GM19468 (cell line): ENCODE results near the gene CHST6.
"Not testable (repeated sequence)": the region's sequence is repeated elsewhere in the genome, so short reads cannot be mapped to it uniquely, and the experiment has no call there.

ENCODE experiments used
- ATAC-seq: cut with Tn5 transposase; IDR thresholded peaks from one replicate; pipeline ENCODE4 v1.9.1; 2021; ENCODE audit warnings: mild to moderate bottlenecking, moderate library complexity, moderate number of reproducible peaks; ENCODE audit not compliant: unreplicated experiment; ENCODE audit errors: extremely low read depth

Gene CHST6

DNA sequence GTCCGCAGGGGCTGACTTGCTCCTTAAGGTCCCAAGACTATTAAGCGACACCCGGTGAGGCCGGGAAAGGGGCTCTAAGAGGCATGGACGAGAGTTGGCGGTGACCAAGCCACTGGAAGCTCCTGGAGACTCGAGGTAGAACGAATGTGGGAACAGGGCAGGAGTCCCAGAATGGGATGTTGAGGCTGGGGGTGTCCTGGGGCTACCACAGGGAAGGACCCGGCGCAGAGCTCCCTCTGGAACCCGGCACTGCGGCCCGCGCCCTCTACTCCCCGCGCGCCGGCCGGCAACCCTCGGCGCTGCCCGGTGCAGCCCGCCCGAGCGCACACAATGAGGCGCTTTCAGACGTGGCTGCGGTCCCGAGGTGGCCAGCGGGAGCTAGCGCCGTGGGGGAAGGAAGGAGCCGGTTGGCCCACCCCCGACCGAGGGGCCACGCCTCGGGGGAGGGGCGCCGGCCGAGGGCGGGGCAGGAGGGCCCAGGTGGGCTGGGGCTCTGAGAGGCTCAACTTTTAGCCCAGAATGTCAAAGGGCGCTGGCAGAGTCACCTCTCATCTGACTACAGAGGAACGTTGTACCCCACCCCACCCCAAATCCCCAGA lies at the start of gene CHST6:
Gene CHST6, minus strand, starts transcription at position 366 of the 599 bp plus-strand sequence. CDS start 15,613 bp downstream, outside the sequence.
- ATAC-seq = no peak

DNA sequence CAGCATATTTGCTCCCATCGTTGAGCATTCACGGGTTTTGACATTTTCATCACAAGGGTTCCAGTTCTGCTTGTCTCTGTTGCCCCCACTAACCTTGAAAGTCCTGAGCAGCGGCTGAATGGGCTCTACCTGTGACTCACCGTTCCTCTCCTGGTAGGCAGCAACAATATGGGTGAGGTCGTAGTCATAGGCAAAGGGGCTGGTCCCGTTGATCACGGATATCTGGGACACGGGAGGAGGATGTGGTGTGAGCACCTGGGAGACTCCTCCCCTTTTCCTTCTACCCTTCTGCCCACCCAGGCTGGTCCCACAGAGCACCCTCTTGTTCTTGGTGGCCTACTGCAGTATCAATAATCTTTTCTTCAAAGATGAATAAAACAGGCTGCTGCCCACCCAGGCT lies 47.2 kb upstream of the CHST6 start:
- ATAC-seq = not testable (repeated sequence)

- ATAC-seq = no peak
Observed at GRCh38 chr16:75541236-75541635, 46.0 kb upstream of the CHST6 start.

DNA sequence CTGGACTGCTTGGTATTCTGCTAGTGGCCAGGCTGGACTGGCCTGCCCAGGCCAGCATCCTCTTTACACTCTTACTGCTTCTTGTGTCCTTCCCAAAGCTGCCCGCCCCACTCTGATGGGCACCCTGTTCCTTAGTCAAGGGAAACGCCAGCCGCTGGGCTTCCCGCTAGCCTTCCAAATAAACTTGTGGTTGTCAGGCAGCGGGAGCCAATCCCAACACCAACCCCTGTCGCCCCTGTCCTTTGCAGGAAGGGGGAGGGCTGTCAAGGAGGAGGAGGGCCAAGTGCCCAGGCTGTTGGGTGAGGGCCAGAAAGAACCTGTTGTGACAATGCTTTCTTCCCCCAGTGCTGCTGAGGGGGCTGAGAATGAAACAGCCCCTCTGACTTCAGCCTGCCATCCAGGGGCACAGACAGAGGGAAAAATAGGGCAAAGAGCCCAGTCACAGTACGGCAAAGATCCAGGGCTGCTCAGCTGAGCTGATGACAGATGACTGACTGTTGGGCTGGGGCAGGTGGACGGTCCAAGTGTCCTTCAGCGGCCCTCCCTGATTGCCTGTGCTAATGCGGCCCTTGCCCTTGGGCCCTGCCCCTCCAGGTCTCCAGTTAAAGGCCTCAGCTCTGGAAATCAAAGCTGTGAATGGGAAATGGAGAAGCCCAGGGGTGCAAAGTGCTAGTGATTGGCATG lies 43.8 kb upstream of the CHST6 start:
- ATAC-seq = not testable (repeated sequence)

- ATAC-seq = no peak
Observed at GRCh38 chr16:75537776-75538175, 42.5 kb upstream of the CHST6 start.

GRCh38 chr16:75535901-75536300 lies 40.7 kb upstream of the CHST6 start, which contains the start of gene CHST5:
CHST5 (minus strand) TSS chr16:75536108; CDS start chr16:75530384, 5,724 bp downstream.
- ATAC-seq = no peak

- ATAC-seq = no peak
Observed at GRCh38 chr16:75535211-75535843, 40.1 kb upstream of the CHST6 start.

DNA sequence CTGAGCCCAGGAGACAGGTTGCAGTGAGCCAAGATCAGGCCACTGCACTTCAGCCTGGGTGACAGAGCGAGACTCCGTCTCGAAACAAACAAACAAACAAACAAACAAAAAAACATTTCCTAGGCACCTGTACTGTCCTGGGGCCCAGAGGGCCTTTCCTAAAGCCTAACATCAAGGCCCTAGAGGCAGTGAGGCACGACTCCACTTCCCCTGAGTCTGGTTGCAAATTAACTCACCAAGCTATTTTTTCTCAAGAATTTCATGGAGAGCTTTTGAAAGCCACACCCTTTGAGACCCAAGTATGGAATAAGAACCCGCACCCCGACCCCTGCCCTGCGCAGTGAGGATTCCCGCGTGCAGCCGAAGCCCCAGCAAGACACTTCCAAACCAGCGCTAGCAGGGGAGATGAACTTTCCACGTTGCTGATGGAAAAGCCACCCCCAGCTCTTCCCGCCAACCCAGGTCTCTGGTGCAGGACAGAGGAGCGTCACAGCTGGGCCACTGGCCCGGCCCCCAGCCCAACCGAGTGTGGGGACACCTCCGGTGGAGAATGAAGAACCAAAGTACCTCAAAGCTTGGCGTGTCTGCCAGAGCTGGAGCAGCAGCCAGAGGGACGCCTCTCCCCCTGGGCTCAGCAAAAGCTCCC lies 39.4 kb upstream of the CHST6 start:
- ATAC-seq = no peak

- ATAC-seq = no peak
Observed at GRCh38 chr16:75532791-75533190, 37.5 kb upstream of the CHST6 start.

DNA sequence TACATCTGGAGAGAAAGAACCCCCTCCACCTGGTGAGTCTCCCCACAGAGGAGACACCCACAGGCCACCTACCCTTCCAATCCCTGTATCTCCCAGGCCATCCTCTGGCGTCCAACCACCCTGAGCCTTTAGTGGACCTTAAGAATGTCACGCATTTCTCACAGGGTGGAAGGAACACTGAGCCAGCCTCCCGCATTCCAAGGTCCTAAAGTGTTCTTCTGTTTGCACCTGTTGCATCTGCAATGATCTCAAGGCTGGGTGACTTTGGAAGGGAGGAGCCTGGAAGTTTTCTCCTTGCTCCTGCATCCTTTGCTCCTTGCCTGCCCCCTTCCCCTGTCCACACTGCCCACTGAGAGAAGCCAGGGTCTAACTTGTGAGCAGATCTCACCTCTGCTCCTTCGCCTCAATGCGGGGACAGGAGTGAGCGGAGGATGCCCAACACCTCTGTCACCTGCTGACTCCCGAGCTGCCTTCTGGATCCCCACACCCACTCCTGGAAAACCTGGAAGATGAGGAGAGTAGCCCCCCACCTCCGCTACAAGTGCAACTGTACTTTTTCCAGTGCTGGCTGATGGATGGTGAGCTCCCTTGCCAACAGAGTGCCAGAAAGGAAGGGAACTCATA lies 37.0 kb upstream of the CHST6 start:
- no peak for ATAC-seq

DNA sequence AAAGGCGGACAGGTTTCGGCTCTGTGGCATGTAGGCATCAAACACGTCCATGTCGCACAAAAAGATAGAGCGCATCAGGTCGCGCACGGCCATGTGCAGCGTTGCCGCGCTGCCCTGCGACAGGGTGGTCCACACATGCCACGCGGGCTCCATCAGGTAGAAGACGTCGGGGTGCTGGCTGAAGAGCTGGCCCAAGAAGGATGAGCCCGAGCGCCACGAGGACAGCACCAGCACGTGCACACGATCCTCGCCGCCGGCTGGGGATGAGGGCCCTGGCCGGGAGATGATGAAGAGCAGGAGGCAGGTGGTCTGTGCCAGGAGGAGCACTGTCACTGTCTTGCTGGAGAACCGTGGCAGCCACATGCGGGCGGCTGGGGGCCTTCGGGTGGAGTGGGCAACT lies 34.7 kb upstream of the CHST6 start:
- ATAC-seq = no peak

DNA sequence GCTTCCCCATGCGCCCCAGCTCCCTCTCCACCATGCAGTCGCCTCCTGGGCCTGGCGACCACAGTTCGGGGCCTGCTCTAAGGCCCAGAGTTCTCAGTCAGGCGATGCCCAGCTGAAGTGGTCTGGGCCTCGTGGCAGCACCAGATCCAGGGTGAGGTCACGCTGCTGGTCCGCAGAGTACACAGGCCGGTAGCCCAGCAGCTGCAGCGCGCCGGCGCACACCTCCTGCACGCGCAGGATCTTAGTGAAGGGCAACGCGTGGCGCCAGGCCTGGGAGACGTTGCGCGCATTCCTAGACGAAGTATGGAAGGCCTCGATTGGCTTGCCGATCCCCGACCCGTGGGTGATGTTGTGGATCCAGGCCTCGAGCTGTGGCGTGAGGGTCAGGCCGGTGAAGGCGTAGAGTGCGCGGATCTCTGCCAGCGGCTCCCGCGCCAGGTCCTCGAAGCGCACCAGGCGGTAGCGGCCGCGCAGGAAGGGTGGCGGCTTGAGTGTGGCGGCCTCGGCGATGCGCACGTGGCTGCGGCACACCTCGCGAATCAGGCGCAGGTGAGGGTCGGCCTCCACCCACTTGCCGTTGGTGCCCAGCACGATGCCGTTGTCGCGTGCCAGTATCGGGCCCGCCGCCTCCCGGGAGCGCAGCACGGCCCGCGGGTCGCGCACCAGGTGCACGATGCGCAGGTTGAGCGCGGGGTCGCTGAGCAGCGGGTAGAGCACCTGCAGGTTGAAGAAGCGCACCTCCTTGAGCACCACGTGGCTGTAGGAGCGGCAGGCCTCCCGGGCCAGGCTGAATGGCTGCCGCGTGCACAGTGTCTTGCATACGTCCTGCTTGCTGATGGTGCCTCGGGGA lies 34.0 kb upstream of the CHST6 start:
- ATAC-seq = no peak

DNA sequence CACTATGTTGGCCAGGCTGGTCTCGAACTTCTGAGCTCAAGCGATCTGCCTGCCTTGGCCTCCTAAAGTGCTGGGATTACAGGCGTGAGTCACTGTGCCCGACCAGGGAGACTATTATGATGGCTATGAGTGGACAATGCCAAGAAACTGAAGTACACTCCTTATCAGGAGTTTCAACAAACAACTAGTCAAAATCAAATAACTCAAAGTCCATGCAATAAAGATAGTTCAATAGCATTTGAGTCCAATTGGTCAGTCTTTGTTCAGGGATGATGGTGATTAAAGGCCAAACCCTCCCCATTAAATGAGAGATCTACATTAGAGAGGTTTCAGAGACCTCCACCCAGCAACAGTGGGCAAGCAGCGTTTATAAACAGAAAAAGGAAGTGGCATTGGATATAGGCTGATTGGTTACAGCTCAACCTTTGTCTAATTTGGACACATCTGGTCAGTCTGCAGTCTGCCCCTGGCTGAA lies 32.6 kb upstream of the CHST6 start:
- ATAC-seq = no peak

DNA sequence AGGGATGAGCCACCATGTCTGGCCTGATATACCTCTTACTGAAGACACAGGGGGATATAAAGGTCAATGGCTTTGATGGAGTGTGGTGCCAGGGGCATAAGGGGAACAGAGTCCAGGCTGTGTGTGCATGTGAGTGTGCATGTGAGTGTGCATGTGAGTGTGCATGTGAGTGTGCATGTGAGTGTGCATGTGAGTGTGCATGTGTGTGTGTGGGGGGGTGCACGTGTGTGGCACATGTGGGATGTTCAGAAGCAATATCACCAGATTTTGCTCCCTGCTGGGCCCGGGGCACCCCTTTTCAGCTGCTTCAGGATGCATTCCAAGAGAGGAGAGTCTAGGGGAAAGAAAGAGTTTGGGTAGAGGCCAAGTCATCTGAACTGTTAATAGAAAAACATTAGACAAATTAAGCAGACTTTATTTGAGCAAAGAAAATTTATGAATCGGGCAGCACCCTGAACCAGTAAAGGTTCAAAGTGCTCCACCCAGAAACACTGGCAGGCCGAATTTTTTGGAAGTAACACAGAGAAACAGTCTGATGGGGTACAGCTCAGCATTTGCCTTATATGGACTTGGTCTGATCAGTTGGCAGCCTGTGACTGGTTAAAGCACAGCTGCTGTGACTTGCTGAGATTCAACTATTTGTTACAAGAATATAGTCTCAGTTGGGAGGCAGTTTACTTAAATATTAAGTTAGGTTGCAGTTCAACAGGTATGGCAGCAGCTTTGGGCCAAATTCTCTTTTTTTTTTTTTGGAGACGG lies 31.0 kb upstream of the CHST6 start:
- ATAC-seq = no peak

DNA sequence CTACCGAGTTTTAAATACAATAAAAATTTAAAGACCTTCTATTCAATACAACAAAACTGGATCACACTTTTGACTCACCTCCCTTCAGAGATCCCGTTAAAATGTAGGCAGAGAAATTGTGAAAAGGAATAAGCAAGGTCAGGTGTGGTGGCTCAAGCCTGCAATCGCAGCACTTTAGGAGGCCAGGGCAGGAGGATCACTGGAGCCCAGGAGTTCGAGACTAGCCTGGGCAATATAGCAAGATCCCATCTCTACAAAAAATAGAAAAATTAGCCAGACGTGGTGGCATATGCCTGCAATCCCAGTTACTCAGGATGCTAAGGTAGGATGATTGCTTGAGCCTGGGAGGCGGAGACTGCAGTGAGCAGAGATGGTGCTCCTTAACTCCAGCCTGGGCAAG lies 23.9 kb upstream of the CHST6 start:
- ATAC-seq = no peak

DNA sequence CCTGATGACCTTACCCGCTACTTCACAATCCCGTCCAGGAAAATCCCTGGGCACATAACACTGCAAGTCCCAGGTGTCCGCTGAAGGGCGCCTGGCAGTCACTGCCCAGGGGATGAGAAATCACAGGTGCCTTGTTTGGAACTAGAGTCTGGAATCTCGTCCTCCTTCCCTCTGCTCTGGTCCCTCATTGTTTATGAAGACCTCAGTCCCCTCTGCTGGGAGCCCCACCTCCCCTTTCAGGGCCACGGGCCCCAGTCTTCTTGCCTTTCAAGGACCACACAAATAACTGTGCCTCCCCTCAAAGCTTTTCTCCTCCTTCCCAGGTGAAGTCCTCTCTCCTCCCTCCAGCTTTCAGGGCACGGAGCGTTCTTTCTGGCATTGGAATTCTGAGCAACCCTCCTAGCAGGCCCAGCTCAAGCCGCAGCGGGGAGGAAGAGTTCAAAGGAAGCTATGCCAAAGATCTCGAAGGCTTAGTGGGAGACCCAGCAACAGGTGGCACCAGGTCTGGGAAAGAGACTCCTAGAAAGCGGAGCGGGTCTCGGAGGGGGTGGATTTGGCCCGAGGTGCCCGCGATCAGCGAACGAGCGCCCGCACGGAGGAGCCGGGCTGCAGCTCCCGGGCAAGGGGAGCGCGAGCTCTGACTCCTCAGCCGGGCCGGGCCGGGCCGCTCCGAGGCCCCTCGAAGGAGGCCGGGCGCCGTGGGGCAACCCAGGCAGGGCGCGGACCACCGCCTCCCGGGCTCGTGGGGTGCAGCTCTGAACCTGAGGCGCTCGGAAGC lies 21.1 kb upstream of the CHST6 start:
- ATAC-seq = not testable (repeated sequence)

DNA sequence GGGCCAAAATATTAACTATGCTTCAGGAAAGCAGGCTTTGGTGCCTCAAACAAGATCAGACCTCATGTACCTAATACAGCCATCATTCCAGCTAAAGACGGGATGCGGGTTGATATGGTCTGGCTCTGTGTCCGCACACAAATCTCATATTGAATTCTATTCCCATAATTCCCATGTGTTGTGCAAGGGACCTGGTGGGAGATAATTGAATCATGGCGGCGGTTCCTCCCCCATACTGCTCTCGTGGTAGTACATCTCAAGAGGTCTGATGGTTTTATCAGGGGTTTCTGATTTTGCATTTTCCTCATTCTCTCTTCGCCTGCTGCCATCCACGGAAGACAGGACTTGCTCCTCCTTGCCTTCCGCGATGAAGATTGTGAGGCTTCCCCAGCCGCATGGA lies 19.1 kb upstream of the CHST6 start:
- no peak for ATAC-seq

GRCh38 chr16:75506574-75506973 lies 11.3 kb upstream of the CHST6 start:
- no peak for ATAC-seq
